ENCODE results near the gene PEX11A.
"Not testable (repeated sequence)": the region's sequence is repeated elsewhere in the genome, so short reads cannot be mapped to it uniquely, and the experiment has no call there.

GRCh38 chr15:89689930-89690275, 651 bp downstream of the PEX11A start:
- TF ChIP-seq POLR2A, CTCF (IDR thresholded peaks at IDR 0.05): not testable (repeated sequence)
